ENCODE results near the gene AGRP.

- TF ChIP-seq POLR2AphosphoS5 (IDR thresholded peaks at IDR 0.05; ENCODE audit: low read depth, low read length), result no peak
- TF ChIP-seq TAF1 (IDR thresholded peaks at IDR 0.05; ENCODE audit: borderline replicate concordance, low read depth, low read length), result no peak
- no peak for TF ChIP-seq POLR2A (IDR thresholded peaks at IDR 0.05; ENCODE audit: low read depth, low read length)
Observed at GRCh38 chr16:67530013-67530939, 46.9 kb upstream of the AGRP start.
